ENCODE measurements around the gene ERF.

- TF ChIP-seq POLR2A (IDR thresholded peaks at IDR 0.05; ENCODE audit: low read depth, low read length) (no peak), PAX5 (IDR thresholded peaks at IDR 0.05; ENCODE audit: insufficient read depth, low read length, severe bottlenecking) (no peak), POLR2AphosphoS5 (IDR thresholded peaks at IDR 0.05; ENCODE audit: low read depth, low read length) (no peak)
Measured at GRCh38 chr19:42301646-42302203, 46.8 kb upstream of the ERF start, which contains the start of gene PRR19.
